ENCODE measurements around the gene TMEM30B. TPM values are rescaled to one million over a fixed set of nuclear protein-coding genes. Genes with fewer than 3 reads are reported as not detected.
A peak's percentile ranks its signal among the peaks of the same experiment; 100 is the strongest.

TMEM30B gene
- total and polyA plus RNA-seq, 2 of the 13 experiments (the other 11 are each of a cell fraction or from before 2014, with no cell fraction given), result not detected

- no peak for TF ChIP-seq ZNF180 (CRISPR knock-in tag; IDR thresholded peaks at IDR 0.05; ENCODE audit: borderline replicate concordance, low read depth)
- TF ChIP-seq HMG20A (CRISPR knock-in tag; IDR thresholded peaks at IDR 0.05; ENCODE audit: borderline replicate concordance), result no peak
- TF ChIP-seq ZNF724P (CRISPR knock-in tag; IDR thresholded peaks at IDR 0.05; ENCODE audit: borderline replicate concordance), result no peak
- peak; percentile 41; the same call in 1 of the 2 replicates for TF ChIP-seq GATAD2A (CRISPR knock-in tag; IDR thresholded peaks at IDR 0.05)
- TF ChIP-seq NR1H2 (CRISPR knock-in tag; IDR thresholded peaks at IDR 0.05; ENCODE audit: borderline replicate concordance, low read depth), result no peak
- 0 out of 2 replicates have a peak, but pooled peaks have one; percentile 19 for TF ChIP-seq ZFX (CRISPR knock-in tag; IDR thresholded peaks at IDR 0.05; ENCODE audit: low read depth)
- no peak for TF ChIP-seq SIN3A (IDR thresholded peaks at IDR 0.05; ENCODE audit: borderline replicate concordance, low read depth, low read length)
- TF ChIP-seq ZNF382 (CRISPR knock-in tag; IDR thresholded peaks at IDR 0.05; ENCODE audit: borderline replicate concordance), result no peak
- no peak for TF ChIP-seq PHF8 (CRISPR knock-in tag; IDR thresholded peaks at IDR 0.05)
- TF ChIP-seq ZNF740 (CRISPR knock-in tag; IDR thresholded peaks at IDR 0.05), result no peak
- no peak for TF ChIP-seq ZNF343 (CRISPR knock-in tag; IDR thresholded peaks at IDR 0.05)
- no peak for TF ChIP-seq ARID5B (CRISPR knock-in tag; IDR thresholded peaks at IDR 0.05)
- TF ChIP-seq AKAP8 (CRISPR knock-in tag; IDR thresholded peaks at IDR 0.05), result no peak
- no peak for TF ChIP-seq KLF12 (CRISPR knock-in tag; IDR thresholded peaks at IDR 0.05; ENCODE audit: borderline replicate concordance)
- no peak for TF ChIP-seq MXD1 (CRISPR knock-in tag; IDR thresholded peaks at IDR 0.05)
- TF ChIP-seq NR2F2 (IDR thresholded peaks at IDR 0.05; ENCODE audit: borderline replicate concordance, low read depth), result no peak
- TF ChIP-seq KAT8 (CRISPR knock-in tag; IDR thresholded peaks at IDR 0.05), result 0 out of 2 replicates have a peak, but pooled peaks have one; percentile 24
- TF ChIP-seq STAT5B (CRISPR knock-in tag; IDR thresholded peaks at IDR 0.05), result no peak
- TF ChIP-seq ZNF768 (CRISPR knock-in tag; IDR thresholded peaks at IDR 0.05), result no peak
- TF ChIP-seq ZNF557 (CRISPR knock-in tag; IDR thresholded peaks at IDR 0.05), result no peak
- TF ChIP-seq FOXA3 (CRISPR knock-in tag; IDR thresholded peaks at IDR 0.05), result 0 out of 2 replicates have a peak, but pooled peaks have one; percentile 14
- TF ChIP-seq REL (CRISPR knock-in tag; conservative IDR thresholded peaks at IDR 0.05), result no peak
- TF ChIP-seq ZNF580 (CRISPR knock-in tag; IDR thresholded peaks at IDR 0.05; ENCODE audit: borderline replicate concordance, low read depth), result no peak
- no peak for TF ChIP-seq SNAPC5 (CRISPR knock-in tag; IDR thresholded peaks at IDR 0.05; ENCODE audit: borderline replicate concordance)
- no peak for TF ChIP-seq ZNF503 (CRISPR knock-in tag; IDR thresholded peaks at IDR 0.05)
Measured at GRCh38 chr14:61252369-61253063, 28.6 kb downstream of the TMEM30B start (continued).

Measured in HepG2 (cell line).